T-helper 2 cell treated with Interferon-gamma antibody and Interleukin-4, amounts not matched to agents 100 ng/mL and 5 ng/mL, for 36 hours (primary cell): Measurements from ENCODE around the gene MADCAM1. TPM values are rescaled to one million over a fixed set of nuclear protein-coding genes. Genes with fewer than 3 reads are reported as not detected.

Source experiments
- intact Hi-C: fragments of 100-400 bp; cut with micrococcal nuclease; formaldehyde crosslinking; loops from one replicate; pipeline ENCODE4 v1.15.1; 2023
- total RNA-seq: library from RNA; stranded (reverse); gene quantifications from 2 replicates; pipeline ENCODE4 v1.2.3, GENCODE V29; 2022

MADCAM1 gene
- total RNA-seq, 1 donor from 2014 or later, result 0.18 TPM

DNA sequence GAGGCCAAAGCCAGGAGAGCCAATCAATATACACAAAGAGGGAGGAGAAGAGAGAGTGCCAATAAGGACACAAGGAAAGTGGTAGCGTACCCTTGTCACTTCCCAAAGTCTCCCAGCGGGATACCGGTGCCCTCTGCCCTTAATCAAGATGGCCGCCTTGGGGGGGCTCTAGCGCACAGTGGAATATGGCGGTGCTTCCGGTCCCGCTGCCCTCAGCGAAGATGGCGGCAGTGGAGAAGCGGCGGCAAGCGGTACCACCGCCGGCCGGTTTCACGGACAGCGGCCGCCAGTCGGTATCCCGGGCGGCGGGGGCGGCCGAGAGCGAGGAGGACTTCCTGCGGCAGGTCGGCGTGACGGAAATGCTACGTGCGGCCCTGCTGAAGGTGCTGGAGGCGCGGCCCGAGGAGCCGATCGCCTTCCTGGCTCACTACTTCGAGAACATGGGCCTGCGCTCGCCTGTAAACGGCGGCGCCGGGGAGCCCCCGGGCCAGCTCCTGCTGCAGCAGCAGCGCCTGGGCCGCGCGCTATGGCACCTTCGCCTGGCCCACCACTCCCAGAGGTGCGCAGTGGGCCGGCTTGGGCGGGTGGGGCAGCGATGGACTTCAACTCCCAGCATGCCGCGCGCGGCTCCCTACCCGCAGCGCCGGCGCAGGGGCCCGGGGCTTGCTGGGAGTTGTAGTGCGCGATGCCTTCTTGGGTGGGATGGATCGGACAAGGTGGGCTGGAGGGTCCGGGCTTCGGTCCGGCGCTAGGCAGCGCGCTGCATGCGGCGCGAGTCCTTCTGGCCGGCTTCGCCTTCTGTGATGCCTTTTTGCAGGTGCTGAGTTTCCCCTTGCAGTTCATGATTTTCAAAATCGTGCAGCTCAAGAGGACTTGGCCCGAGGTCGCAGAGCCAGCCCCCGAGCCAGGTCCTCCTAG is 11.3 kb downstream of the MADCAM1 start, which contains the start of gene TPGS1:
Gene TPGS1 (plus strand): TSS at position 212 of the 918 bp plus-strand sequence. CDS start 10 bp downstream, at position 222.
- intact Hi-C loops, result loop anchor here (1.0 to 2.0 kb wide), 2 partner anchors 126 to 163 kb away; partner anchors contain the start of genes MIER2 and POLRMT

DNA sequence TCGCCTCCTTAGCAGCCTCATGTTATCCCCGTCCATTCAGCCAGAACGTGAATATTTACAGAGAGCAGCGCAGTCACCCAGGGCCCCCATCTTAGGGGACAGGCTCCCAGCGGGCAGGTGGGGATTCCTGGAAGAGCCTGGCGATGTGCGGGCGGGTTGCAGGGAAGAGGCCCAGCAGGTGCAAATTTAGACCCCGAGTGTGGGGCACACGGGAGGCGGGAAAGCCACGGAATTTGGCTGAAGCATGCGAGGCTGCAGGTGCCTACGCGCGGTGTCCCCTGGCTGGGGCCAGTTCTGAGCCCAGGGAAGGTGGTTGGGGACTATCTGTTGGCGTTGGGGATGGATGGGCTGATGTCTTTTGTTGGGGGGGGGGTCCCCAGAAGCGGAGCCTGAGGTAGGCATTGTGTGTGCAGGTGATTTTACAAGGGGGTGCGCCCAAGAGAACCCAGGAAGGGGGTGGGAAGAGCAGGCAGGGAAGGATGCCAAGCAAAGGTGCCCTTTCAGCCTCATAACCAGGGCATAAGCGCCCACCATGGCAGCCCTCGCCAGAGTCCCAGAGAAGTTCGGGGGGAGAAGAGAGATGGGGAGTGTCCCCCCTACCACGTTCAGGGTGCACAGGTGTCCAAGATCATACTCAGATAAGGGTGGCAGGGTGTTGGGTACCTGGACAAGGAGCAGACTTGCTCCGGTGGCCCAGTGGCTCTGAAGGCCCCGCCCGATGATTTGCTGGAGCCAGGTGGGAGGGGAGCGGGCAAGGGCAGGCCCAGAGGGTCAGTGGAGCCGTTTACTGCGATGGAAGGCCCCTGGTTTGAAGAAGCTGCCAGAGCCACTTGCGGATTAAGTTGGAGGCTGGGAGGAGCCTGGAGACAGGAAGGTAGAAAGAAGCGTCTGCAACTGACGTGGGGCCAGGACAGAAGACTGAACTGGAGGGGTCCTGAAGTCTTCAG is 12.2 kb downstream of the MADCAM1 start:
- intact Hi-C loops, result no loop called here

DNA sequence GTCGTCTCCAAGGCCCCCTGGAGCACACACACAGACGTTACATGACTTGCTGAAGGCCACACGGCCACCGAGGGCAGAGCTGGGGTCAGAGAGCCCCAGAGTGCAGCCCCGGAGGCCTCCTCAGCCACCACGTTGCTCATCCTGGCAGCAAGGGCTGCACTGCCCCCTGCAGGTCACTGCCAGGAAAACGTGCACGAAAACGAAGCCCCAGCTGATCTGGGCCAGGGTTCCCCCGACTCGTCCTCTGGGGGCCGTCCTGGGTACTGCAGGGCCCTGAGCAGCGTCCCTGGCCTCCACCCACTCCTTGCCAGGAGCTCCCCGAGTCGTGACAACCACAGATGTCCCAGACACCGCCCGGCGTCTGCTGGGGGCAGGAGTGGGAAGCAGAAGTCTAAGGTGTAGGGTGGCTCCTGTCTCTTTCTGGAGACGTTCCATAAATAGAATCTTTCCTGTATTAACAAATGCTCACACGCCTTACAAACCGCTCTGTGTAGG is 14.4 kb downstream of the MADCAM1 start:
- intact Hi-C loops, result loop anchor here (1.0 to 2.0 kb wide), 3 partner anchors 21 to 152 kb away; partner anchors contain the start of genes BSG, CDC34 and RNF126

- intact Hi-C loops, result loop anchor here (1.0 to 2.0 kb wide), 3 partner anchors 20 to 152 kb away; partner anchors contain the start of genes BSG, CDC34 and RNF126
Observed at GRCh38 chr19:511101-511851, 15.0 kb downstream of the MADCAM1 start.

DNA sequence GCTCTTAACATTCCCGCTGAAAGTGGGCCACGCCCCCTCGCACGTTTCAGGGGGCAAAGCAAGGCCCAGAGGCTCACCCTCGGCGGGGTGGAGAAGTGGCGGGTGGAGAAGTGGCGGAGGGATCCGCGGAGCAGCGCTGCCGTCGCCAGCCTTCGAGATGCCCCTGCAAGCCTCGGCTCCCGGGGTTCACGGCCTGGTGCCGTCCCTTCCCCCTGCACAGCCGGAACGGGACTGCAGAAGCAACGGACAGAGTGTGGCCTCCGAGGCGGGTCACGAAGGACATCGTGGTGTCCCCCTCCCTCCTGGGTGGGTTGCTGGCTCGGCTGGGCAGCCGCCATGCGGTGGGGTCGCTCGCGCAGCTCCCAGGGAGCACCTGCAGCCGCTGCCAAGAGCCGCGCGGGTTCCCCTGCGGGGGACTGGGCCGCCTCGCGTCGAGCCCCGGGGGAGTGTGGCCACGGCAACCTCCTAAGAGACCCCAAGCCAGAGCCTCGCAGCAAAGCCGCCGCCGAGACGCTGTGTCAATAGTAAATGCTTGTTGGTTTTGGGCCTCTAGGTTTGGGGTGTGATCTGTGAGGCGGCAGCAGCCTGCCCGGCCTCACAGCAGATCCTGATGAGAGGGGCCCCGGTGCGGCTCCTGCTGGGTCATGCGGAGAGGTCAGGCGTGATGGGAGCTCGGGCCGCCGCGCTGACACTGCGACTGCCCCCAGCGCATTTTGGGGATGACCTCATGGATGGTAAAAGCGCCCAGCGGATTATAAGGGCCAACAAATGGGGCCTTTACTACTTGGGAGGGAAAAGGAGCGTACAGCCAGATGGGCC is 16.5 kb downstream of the MADCAM1 start:
- intact Hi-C loops, result no loop called here

- intact Hi-C loops, result no loop called here
Observed at GRCh38 chr19:513368-514165, 17.3 kb downstream of the MADCAM1 start.

GRCh38 chr19:514166-514663 is 17.9 kb downstream of the MADCAM1 start:
- intact Hi-C loops, result no loop called here

GRCh38 chr19:517721-518597 is 21.7 kb downstream of the MADCAM1 start:
- intact Hi-C loops, result no loop called here

- intact Hi-C loops, result no loop called here
Observed at GRCh38 chr19:518598-519231, 22.4 kb downstream of the MADCAM1 start.

DNA sequence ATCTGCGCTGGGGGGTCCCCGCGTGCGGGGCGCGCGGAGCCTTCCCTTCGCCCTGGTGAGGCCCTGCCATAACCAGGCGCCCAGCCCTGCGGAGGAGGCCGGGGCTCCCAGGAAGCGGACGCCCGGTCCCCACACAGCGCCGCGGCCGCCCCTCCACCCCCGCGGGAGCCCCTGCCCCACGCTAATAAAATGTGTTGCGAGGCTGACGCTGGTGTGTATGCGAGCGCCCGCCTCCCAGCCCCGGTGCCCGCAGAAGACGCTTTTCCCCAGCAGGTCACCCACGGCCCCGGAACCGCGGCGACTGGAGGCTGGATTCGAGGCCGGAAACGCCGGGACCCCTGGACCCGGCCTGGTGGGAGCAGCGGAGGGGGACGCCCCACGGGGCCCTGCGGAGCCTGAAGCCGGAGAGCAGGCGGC is 23.2 kb downstream of the MADCAM1 start:
- intact Hi-C loops, result no loop called here

DNA sequence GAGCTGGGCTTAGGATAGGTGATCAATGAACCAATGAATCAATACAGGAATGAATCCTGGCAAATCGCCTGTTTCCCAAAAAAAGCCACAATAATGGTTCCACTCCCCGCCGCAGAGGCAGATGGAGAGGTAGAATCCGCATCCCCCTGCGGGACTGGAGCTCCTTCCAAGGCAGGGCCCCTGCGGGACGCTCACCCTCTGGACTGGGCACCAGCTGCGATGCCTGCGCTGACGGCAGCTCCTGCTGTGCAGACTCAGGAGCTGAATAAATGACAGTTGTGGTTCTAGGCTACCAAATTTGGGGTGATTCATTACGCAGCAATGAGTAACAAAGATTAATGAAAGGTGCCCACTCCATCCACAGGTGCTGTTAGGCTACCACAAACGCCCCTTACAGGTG is 26.4 kb downstream of the MADCAM1 start:
- intact Hi-C loops, result no loop called here

DNA sequence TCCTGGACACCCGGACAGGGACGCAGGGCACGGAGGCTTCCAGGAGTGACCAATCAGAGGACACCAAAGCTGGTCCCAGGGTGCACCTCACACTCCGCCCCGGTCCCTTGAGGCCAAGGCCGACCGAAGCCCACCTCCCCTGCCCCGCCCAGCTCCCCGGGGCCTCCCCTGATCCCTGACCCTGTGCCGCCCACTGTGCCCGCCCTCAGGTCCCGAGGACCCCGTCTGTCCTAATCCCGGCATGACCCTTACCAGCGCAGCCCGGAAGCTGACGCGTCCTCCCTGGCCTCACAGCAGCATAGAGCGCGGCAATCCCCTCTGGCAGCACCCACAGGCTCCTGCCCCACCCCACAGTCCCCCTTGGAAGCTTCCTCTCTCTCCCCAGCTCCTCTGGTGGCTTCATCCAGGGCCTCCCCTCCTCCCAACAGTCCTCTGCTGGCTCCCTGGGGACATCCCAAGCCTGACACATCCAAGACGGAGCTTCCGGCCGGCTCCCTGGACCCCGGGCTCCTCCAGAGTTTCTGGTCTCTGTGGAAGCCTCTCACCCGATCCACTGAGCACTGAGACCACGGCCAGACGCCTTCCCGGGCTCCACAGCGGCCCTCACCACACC is 27.9 kb downstream of the MADCAM1 start:
- intact Hi-C loops, result no loop called here

- intact Hi-C loops, result no loop called here
Observed at GRCh38 chr19:525029-525428, 28.7 kb downstream of the MADCAM1 start.

- intact Hi-C loops, result no loop called here
Observed at GRCh38 chr19:525857-526419, 29.7 kb downstream of the MADCAM1 start.

DNA sequence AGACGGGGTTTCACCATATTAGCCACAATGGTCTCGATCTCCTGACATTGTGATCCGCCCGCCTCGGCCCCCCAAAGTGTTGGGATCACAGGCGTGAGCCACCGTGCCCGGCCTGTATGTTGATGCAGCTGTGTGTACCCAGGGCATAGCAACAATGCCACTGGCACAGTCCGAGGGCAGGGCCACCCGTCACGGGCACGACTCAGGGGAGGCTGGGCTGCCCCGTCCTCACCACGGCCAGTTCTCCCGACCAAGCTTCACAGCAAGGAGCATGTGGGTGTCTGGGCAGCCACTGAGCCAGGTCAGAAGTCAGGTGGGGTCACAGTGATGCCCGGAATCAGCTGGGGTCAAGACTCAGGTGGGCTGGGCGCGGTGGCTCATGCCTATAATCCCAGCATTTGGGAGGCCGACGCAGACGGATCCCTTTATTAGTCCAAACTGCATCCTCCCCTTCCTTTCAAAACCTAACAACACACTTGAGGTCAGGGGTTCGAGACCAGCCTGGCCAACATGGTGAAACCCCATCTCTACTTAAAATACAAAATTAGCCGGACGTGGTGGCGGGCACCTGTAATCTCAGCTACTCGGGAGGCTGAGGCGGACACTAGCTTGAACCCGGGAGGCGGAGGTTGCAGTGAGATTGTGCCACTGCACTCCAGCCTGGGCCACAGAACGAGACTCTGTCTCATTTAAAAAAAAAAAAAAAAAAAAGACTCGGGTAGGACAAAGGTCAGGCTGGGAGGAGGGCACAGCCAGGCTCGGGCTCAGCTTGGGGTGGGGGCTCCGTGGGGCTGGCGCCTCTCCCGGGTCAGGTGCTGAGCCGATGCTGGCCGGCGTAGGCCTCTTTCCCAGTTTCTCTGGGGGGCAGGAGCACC is 34.1 kb downstream of the MADCAM1 start:
- intact Hi-C loops, result loop anchor here (1.0 kb wide), 1 partner anchor 19 kb away; no protein-coding TSS in a partner anchor
